H1 (cell line): ENCODE measurements around the gene TMED10. TPM values are rescaled to one million over a fixed set of nuclear protein-coding genes. Genes with fewer than 3 reads are reported as not detected.

Experiments
- ATF2 ChIP-seq: IDR thresholded peaks from 2 replicates; pipeline ENCODE4 v1.6.1; 2012; ENCODE audit warnings: low read length, inconsistent platforms
- BCL11A ChIP-seq, 2 experiments: IDR thresholded peaks; one replicate each; pipeline ENCODE4 v1.6.1; 2011; ENCODE audit warnings: low read depth in 2 of 2, low read length in 2 of 2, mild to moderate bottlenecking in 2 of 2
- BRCA1 ChIP-seq: IDR thresholded peaks from 2 replicates; pipeline ENCODE4 v1.6.1; 2012; ENCODE audit warnings: low read depth, low read length, improper control_type of control experiment
- CBX5 ChIP-seq: fragments of 300-800, 300-1000 bp; sonication (generic); IDR thresholded peaks from 2 replicates; pipeline ENCODE4 v1.7.1; 2016; ENCODE audit warnings: antibody characterized with exemption, low read length, low read depth
- CBX8 ChIP-seq: fragments of 300-800, 300-1000 bp; sonication (generic); IDR thresholded peaks from 2 replicates; pipeline ENCODE4 v1.7.1; 2016; ENCODE audit warnings: low read depth, low read length, borderline replicate concordance
- CEBPB ChIP-seq: IDR thresholded peaks from 2 replicates; pipeline ENCODE4 v1.6.1; 2012; ENCODE audit warnings: low read depth, low read length
- EGR1 ChIP-seq: IDR thresholded peaks from 2 replicates; pipeline ENCODE4 v1.6.1; 2011; ENCODE audit warnings: low read depth, low read length, borderline replicate concordance
- GTF2F1 ChIP-seq: IDR thresholded peaks from 2 replicates; pipeline ENCODE4 v1.6.1; 2012; ENCODE audit warnings: low read depth, low read length, improper control_type of control experiment, borderline replicate concordance
- HDAC6 ChIP-seq: IDR thresholded peaks from one replicate; pipeline ENCODE4 v1.7.1; 2012; ENCODE audit warnings: low read depth, mild to moderate bottlenecking, inconsistent platforms, low read length, moderate library complexity
- JUND ChIP-seq: IDR thresholded peaks from 2 replicates; pipeline ENCODE4 v1.6.1; 2011; ENCODE audit warnings: mild to moderate bottlenecking, improper control_type of control experiment, low read length
- KDM1A ChIP-seq: fragments of 200-600, 300-600 bp; sonication (generic); IDR thresholded peaks from 2 replicates; pipeline ENCODE4 v1.7.1; 2016; ENCODE audit warnings: mild to moderate bottlenecking, low read length, borderline replicate concordance
- KDM4A ChIP-seq: IDR thresholded peaks from one replicate; pipeline ENCODE4 v1.7.1; 2012; ENCODE audit warnings: low read depth, mild to moderate bottlenecking, moderate library complexity, low read length, inconsistent platforms; ENCODE audit not compliant: severe bottlenecking
- PHF8 ChIP-seq: fragments of 200-600 bp; sonication (generic); conservative IDR thresholded peaks from 2 replicates; pipeline ENCODE4 v1.7.1; 2012; ENCODE audit warnings: low read depth, mild to moderate bottlenecking, inconsistent platforms, low read length, moderate library complexity
- POLR2A ChIP-seq, 2 experiments: IDR thresholded peaks; 1 replicate in 1 of 2; 2 replicates in 1 of 2; pipeline ENCODE4 v1.6.1; 2011; ENCODE audit warnings: low read depth in 2 of 2, low read length in 2 of 2, mild to moderate bottlenecking in 2 of 2; ENCODE audit errors: control extremely low read depth in 1 of 2
- RAD21 ChIP-seq, 2 experiments: IDR thresholded peaks in 1 of 2; conservative IDR thresholded peaks in 1 of 2; 2 replicates each; pipeline ENCODE4 v1.6.1; 2011; ENCODE audit warnings: low read depth in 2 of 2, low read length in 2 of 2, improper control_type of control experiment in 1 of 2, inconsistent platforms in 1 of 2, mild to moderate bottlenecking in 1 of 2, moderate library complexity in 1 of 2
- RNF2 ChIP-seq: fragments of 200-900, 300-1000 bp; sonication (generic); IDR thresholded peaks from 2 replicates; pipeline ENCODE4 v1.7.1; 2016; ENCODE audit warnings: borderline replicate concordance, low read depth, mild to moderate bottlenecking, antibody characterized with exemption, low read length; ENCODE audit not compliant: poor library complexity, severe bottlenecking; ENCODE audit errors: missing control alignments
- RXRA ChIP-seq: IDR thresholded peaks from 2 replicates; pipeline ENCODE4 v1.6.1; 2011; ENCODE audit warnings: low read depth, mild to moderate bottlenecking, low read length, moderate library complexity; ENCODE audit not compliant: insufficient read depth
- SAP30 ChIP-seq: fragments of 300-600 bp; sonication (generic); IDR thresholded peaks from 2 replicates; pipeline ENCODE4 v1.7.1; 2012; ENCODE audit warnings: low read length, moderate library complexity, mild to moderate bottlenecking, inconsistent platforms; ENCODE audit not compliant: insufficient read depth, insufficient replicate concordance
- SIRT6 ChIP-seq: IDR thresholded peaks from one replicate; pipeline ENCODE4 v1.7.1; 2012; ENCODE audit warnings: low read length, inconsistent platforms
- SP1 ChIP-seq: IDR thresholded peaks from 2 replicates; pipeline ENCODE4 v1.6.1; 2011; ENCODE audit warnings: low read depth, low read length
- SP2 ChIP-seq: IDR thresholded peaks from 2 replicates; pipeline ENCODE4 v1.6.1; 2012; ENCODE audit warnings: mild to moderate bottlenecking, low read length, inconsistent platforms
- SUZ12 ChIP-seq: fragments of 200-600 bp; sonication (generic); IDR thresholded peaks from 2 replicates; pipeline ENCODE4 v1.6.1; 2012; ENCODE audit warnings: mild to moderate bottlenecking, inconsistent platforms, low read length, moderate library complexity, mixed read lengths
- TEAD4 ChIP-seq: IDR thresholded peaks from 2 replicates; pipeline ENCODE4 v1.6.1; 2012; ENCODE audit warnings: low read depth, low read length, inconsistent platforms, mixed read lengths
- polyA plus RNA-seq, 7 experiments: library from polyadenylated mRNA; depleted of rRNA in 3 of 7; stranded (reverse) in 5 of 7; unstranded in 2 of 7; fragments of >200 nt in 5 of 7; fragments of 200-250 nt in 2 of 7; gene quantifications; 1 replicate in 5 of 7; 2 replicates in 1 of 7; 4 replicates in 1 of 7; pipeline versions ENCODE4 v1.2.1 to v1.2.3, GENCODE V29; 2011 to 2013; ENCODE audit warnings: missing spikeins in 2 of 7, mixed read lengths in 2 of 7
- total RNA-seq: library from RNA; stranded (reverse); fragmentation: NEBNext Ultra II Directional; extraction: Animal tissue kit (Norgen Biotek cat#: 25700); gene quantifications from 2 replicates; pipeline ENCODE4 v1.2.1, GENCODE V29; 2021

TMED10 gene
- total and polyA plus RNA-seq, 2 of the 8 experiments (the other 6 are each of a cell fraction or from before 2014, with no cell fraction given): 218 to 250 TPM

- TF ChIP-seq SP2 (no peak), EGR1 (no peak), KDM1A (no peak), BCL11A (IDR thresholded peaks at IDR 0.05; ENCODE audit: low read depth in 2 of 2, low read length in 2 of 2) (no peak), POLR2A (IDR thresholded peaks at IDR 0.05; ENCODE audit: control extremely low read depth in 1 of 2, low read depth in 2 of 2, low read length in 2 of 2) (peak; percentile 44 to 96), KDM4A (peak; percentile 96), TEAD4 (0 out of 2 replicates have a peak, but pooled peaks have one; percentile 7), CBX5 (no peak), SIRT6 (no peak), SAP30 (peak; percentile 51), GTF2F1 (0 out of 2 replicates have a peak, but pooled peaks have one; percentile 18), CBX8 (no peak), RAD21 (IDR thresholded peaks at IDR 0.05 in 1 of 2, conservative IDR thresholded peaks at IDR 0.05 in 1 of 2; ENCODE audit: low read depth in 2 of 2, low read length in 2 of 2) (no peak), SP1 (no peak), SUZ12 (no peak), ATF2 (0 out of 2 replicates have a peak, but pooled peaks have one; percentile 21), PHF8 (peak; percentile 96), JUND (no peak), HDAC6 (no peak), RXRA (no peak), RNF2 (no peak), CEBPB (no peak), BRCA1 (no peak)
These were observed 49.5 kb downstream of the TMED10 start, which contains the start of gene NEK9 (continued) for GRCh38 chr14:75126679-75127473.
